Neural progenitor cell (in vitro differentiated cells): ENCODE data around the gene SLC35A5. TPM values are rescaled to one million over a fixed set of nuclear protein-coding genes. Genes with fewer than 3 reads are reported as not detected.

Experiments used
- DNase-seq: peaks from one replicate; pipeline ENCODE4 v3.0.0-alpha.2; 2016; ENCODE audit warnings: low spot score
- H2AFZ ChIP-seq: fragments of 200-600 bp; sonication (generic); replicated peaks from 2 replicates; pipeline ENCODE4 v1.6.1; 2016; ENCODE audit warnings: antibody characterized with exemption
- H3F3A ChIP-seq: fragments of 200-600 bp; sonication (generic); 2 replicates; pipeline ENCODE4 v1.6.1; 2016; ENCODE audit warnings: antibody characterized with exemption, low read depth
- H3K27ac ChIP-seq: fragments of 200-600 bp; sonication (generic); 2 replicates; pipeline ENCODE4 v1.5.1; 2016; ENCODE audit warnings: mild to moderate bottlenecking
- H3K27me3 ChIP-seq: fragments of 200-600 bp; sonication (generic); 2 replicates; pipeline ENCODE4 v1.6.1; 2016; ENCODE audit warnings: mild to moderate bottlenecking, moderate library complexity
- H3K36me3 ChIP-seq: fragments of 200-600 bp; sonication (generic); 2 replicates; pipeline ENCODE4 v1.5.1; 2016
- H3K4me1 ChIP-seq: fragments of 200-600 bp; sonication (generic); 2 replicates; pipeline ENCODE4 v1.6.1; 2016; ENCODE audit warnings: mixed run types
- H3K4me2 ChIP-seq: fragments of 200-600 bp; sonication (generic); 2 replicates; pipeline ENCODE4 v1.6.1; 2016
- H3K4me3 ChIP-seq: fragments of 200-600 bp; sonication (generic); 2 replicates; pipeline ENCODE4 v1.5.1; 2016
- H3K79me2 ChIP-seq: fragments of 200-600 bp; sonication (generic); 2 replicates; pipeline ENCODE4 v1.6.1; 2016; ENCODE audit warnings: low read depth
- H3K9ac ChIP-seq: fragments of 200-600 bp; sonication (generic); 2 replicates; pipeline ENCODE4 v1.6.1; 2016
- H3K9me3 ChIP-seq: fragments of 200-600 bp; sonication (generic); 2 replicates; pipeline ENCODE4 v1.5.1; 2016; ENCODE audit warnings: low read depth
- H4K20me1 ChIP-seq: fragments of 200-600 bp; sonication (generic); 2 replicates; pipeline ENCODE4 v1.6.1; 2016; ENCODE audit warnings: low read depth
- H3K27ac Mint-ChIP-seq: 3 replicates; pipeline ENCODE4 v1.8.0; 2021; ENCODE audit warnings: mixed read lengths
- H3K27me3 Mint-ChIP-seq: 2 replicates; pipeline ENCODE4 v1.8.0; 2022; ENCODE audit warnings: low read depth, mild to moderate bottlenecking, inconsistent platforms, moderate library complexity, mixed read lengths; ENCODE audit not compliant: insufficient read depth
- H3K36me3 Mint-ChIP-seq: 3 replicates; pipeline ENCODE4 v1.8.0; 2021; ENCODE audit warnings: mixed read lengths
- H3K4me1 Mint-ChIP-seq: 3 replicates; pipeline ENCODE4 v1.8.0; 2021; ENCODE audit warnings: mixed read lengths
- H3K4me3 Mint-ChIP-seq: 3 replicates; pipeline ENCODE4 v1.8.0; 2021; ENCODE audit warnings: mild to moderate bottlenecking, moderate library complexity, mixed read lengths
- H3K9me3 Mint-ChIP-seq: 3 replicates; pipeline ENCODE4 v1.8.0; 2020; ENCODE audit warnings: mixed read lengths
- EZH2 ChIP-seq: fragments of 200-600 bp; sonication (generic); IDR thresholded peaks from 2 replicates; pipeline ENCODE4 v1.6.1; 2017; ENCODE audit warnings: antibody characterized with exemption, mild to moderate bottlenecking, moderate library complexity
- EZH2phosphoT487 ChIP-seq: fragments of 200-600 bp; sonication (generic); IDR thresholded peaks from 2 replicates; pipeline ENCODE4 v1.6.1; 2017; ENCODE audit warnings: antibody characterized with exemption
- total RNA-seq: library from RNA; depleted of rRNA; stranded (reverse); fragments of >200 nt; gene quantifications from 2 replicates; pipeline ENCODE4 v1.2.3, GENCODE V29; 2015; ENCODE audit warnings: low replicate concordance
- TF ChIP-seq, protein P1 (sequence below): fragments of 200-600 bp; sonication (generic); IDR thresholded peaks from 2 replicates; pipeline ENCODE4 v1.5.1; 2017; ENCODE audit warnings: antibody characterized with exemption, mild to moderate bottlenecking

The SLC35A5 gene
- total RNA-seq, 1 donor from 2014 or later: 59.7 TPM

- TF ChIP-seq, protein P1, sequence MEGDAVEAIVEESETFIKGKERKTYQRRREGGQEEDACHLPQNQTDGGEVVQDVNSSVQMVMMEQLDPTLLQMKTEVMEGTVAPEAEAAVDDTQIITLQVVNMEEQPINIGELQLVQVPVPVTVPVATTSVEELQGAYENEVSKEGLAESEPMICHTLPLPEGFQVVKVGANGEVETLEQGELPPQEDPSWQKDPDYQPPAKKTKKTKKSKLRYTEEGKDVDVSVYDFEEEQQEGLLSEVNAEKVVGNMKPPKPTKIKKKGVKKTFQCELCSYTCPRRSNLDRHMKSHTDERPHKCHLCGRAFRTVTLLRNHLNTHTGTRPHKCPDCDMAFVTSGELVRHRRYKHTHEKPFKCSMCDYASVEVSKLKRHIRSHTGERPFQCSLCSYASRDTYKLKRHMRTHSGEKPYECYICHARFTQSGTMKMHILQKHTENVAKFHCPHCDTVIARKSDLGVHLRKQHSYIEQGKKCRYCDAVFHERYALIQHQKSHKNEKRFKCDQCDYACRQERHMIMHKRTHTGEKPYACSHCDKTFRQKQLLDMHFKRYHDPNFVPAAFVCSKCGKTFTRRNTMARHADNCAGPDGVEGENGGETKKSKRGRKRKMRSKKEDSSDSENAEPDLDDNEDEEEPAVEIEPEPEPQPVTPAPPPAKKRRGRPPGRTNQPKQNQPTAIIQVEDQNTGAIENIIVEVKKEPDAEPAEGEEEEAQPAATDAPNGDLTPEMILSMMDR: no peak
- TF ChIP-seq EZH2phosphoT487: no peak
- TF ChIP-seq EZH2: no peak
- no peaks in the 10 kb centered on the region for H3K27me3 ChIP-seq
- H3K9me3 ChIP-seq: no peaks in the 10 kb centered on the region
- no peak overlapping the region for H3K4me2 ChIP-seq
- H3K27me3 Mint-ChIP-seq: no peaks in the 10 kb centered on the region
- peaks cover 16% of the 10 kb centered on the region for H3K4me1 Mint-ChIP-seq
- H3K27ac Mint-ChIP-seq: no peak overlapping the region
- H2AFZ ChIP-seq: no peak overlapping the region
- H3K27ac ChIP-seq: no peak overlapping the region
- H3K36me3 ChIP-seq: peaks cover 6% of the 10 kb centered on the region
- no peak overlapping the region for H3K9ac ChIP-seq
- peaks cover 68% of the 10 kb centered on the region for H3K79me2 ChIP-seq
- H3K4me3 Mint-ChIP-seq: no peak overlapping the region
- H3F3A ChIP-seq: peaks cover 2% of the 10 kb centered on the region
- H3K36me3 Mint-ChIP-seq: peaks cover 9% of the 10 kb centered on the region
- H3K4me1 ChIP-seq: peaks cover 9% of the 10 kb centered on the region
- DNase-seq: no peak
- no peaks in the 10 kb centered on the region for H3K9me3 Mint-ChIP-seq
- no peaks in the 10 kb centered on the region for H4K20me1 ChIP-seq
- no peak overlapping the region for H3K4me3 ChIP-seq
These were observed 6.2 kb upstream of the SLC35A5 start for GRCh38 chr3:112555535-112556170.

GRCh38 chr3:112557976-112558375 is 3.9 kb upstream of the SLC35A5 start:
- peaks cover 73% of the 10 kb centered on the region for H3K79me2 ChIP-seq
- H3F3A ChIP-seq: peaks cover 22% of the 10 kb centered on the region
- no peak overlapping the region for H3K4me3 Mint-ChIP-seq

DNA sequence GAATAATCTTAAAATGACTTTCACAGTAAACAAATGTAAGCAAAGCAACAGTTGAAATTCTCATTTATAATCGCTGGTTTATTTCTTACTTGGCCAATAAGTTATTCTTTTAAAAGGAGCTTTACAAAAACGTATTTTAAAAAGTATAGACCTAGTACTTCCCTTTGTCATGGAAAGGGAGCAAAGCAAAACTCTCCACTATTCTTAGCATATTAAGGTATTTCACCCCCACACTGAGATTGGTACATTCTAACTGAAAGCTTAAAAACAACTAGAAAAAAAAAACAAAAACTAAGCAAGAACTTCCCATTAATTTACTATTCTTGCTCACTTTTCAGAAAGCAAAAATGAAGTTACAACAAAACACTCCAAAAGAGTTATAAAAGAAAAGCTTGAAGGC is 1.5 kb upstream of the SLC35A5 start:
- Mint-ChIP-seq H3K27me3 (no peaks in the 10 kb centered on the region), H3K4me1 (peaks cover 37% of the 10 kb centered on the region), H3K9me3 (peaks cover 3% of the 10 kb centered on the region), H3K36me3 (peaks cover 11% of the 10 kb centered on the region), H3K4me3 (peak overlapping the region; percentile 99), H3K27ac (peak overlapping the region; percentile 31)
- Histone ChIP-seq H3K36me3 (peaks cover 6% of the 10 kb centered on the region), H3K9ac (peak overlapping the region; percentile 48), H3K4me1 (peaks cover 24% of the 10 kb centered on the region), H2AFZ (no peak overlapping the region), H3K4me2 (peak overlapping the region; percentile 83), H4K20me1 (no peaks in the 10 kb centered on the region), H3K27me3 (no peaks in the 10 kb centered on the region), H3K4me3 (peak overlapping the region; percentile 72), H3K27ac (no peak overlapping the region), H3K79me2 (peaks cover 60% of the 10 kb centered on the region), H3K9me3 (no peaks in the 10 kb centered on the region), H3F3A (peaks cover 30% of the 10 kb centered on the region)
- DNase-seq: no peak
- TF ChIP-seq EZH2 (no peak), EZH2phosphoT487 (no peak)
- TF ChIP-seq, protein P1: no peak

More at GRCh38 chr3:112557976-112558375, 3.9 kb upstream of the SLC35A5 start:
- H3K4me3 ChIP-seq: no peak overlapping the region
- H4K20me1 ChIP-seq: no peaks in the 10 kb centered on the region
- H3K27ac ChIP-seq: no peak overlapping the region
- no peak overlapping the region for H2AFZ ChIP-seq
- H3K36me3 Mint-ChIP-seq: peaks cover 9% of the 10 kb centered on the region
- H3K4me1 Mint-ChIP-seq: peaks cover 24% of the 10 kb centered on the region
- H3K36me3 ChIP-seq: peaks cover 6% of the 10 kb centered on the region
- H3K27me3 ChIP-seq: no peaks in the 10 kb centered on the region
- no peaks in the 10 kb centered on the region for H3K9me3 ChIP-seq
- TF ChIP-seq EZH2 (no peak), EZH2phosphoT487 (no peak)
- TF ChIP-seq, protein P1: no peak
- H3K9me3 Mint-ChIP-seq: peaks cover 3% of the 10 kb centered on the region
- H3K27ac Mint-ChIP-seq: no peak overlapping the region
- DNase-seq: no peak
- no peak overlapping the region for H3K9ac ChIP-seq
- no peaks in the 10 kb centered on the region for H3K27me3 Mint-ChIP-seq
- H3K4me1 ChIP-seq: peaks cover 10% of the 10 kb centered on the region
- no peak overlapping the region for H3K4me2 ChIP-seq
